K562 (cell line): ENCODE measurements around the gene MLYCD. TPM values are rescaled to one million over a fixed set of nuclear protein-coding genes. Genes with fewer than 3 reads are reported as not detected.

Experiments
- CBX5 ChIP-seq: IDR thresholded peaks from 2 replicates; pipeline ENCODE4 v1.6.1; 2014; ENCODE audit warnings: low read depth, borderline replicate concordance
- HDAC2 ChIP-seq: fragments of 450-650 bp; IDR thresholded peaks from 2 replicates; pipeline ENCODE4 v1.6.1; 2016; ENCODE audit warnings: mild to moderate bottlenecking
- JUND ChIP-seq, 2 experiments: IDR thresholded peaks; 2 replicates in 1 of 2; 3 replicates in 1 of 2; pipeline ENCODE4 v1.6.1; 2011; ENCODE audit warnings: borderline replicate concordance in 2 of 2, low read depth in 2 of 2, low read length in 2 of 2, improper control_type of control experiment in 1 of 2, missing biosample characterization in 1 of 2, missing genetic modification characterization in 1 of 2, missing genetic modification reagents in 1 of 2
- MAFK ChIP-seq: IDR thresholded peaks from 2 replicates; pipeline ENCODE4 v1.6.1; 2011; ENCODE audit warnings: low read length, improper control_type of control experiment
- MBD2 ChIP-seq: sonication (generic); IDR thresholded peaks from 2 replicates; pipeline ENCODE4 v1.6.1; 2016; ENCODE audit warnings: low read depth, borderline replicate concordance
- MCM7 ChIP-seq, 2 experiments: fragments of 450-650 bp; IDR thresholded peaks; 2 replicates each; pipeline ENCODE4 v1.6.1; 2016 to 2018
- NFE2L1 ChIP-seq: fragments of 450-650 bp; IDR thresholded peaks from 2 replicates; pipeline ENCODE4 v1.6.1; 2016; ENCODE audit warnings: missing genetic modification characterization, low read depth, mild to moderate bottlenecking, missing compliant biosample characterization, moderate library complexity, borderline replicate concordance
- NR2C2 ChIP-seq, 2 experiments: fragments of 200-800 bp in 1 of 2; sonication (Bioruptor generic) in 1 of 2; sonication (generic) in 1 of 2; formaldehyde crosslinking in 1 of 2; IDR thresholded peaks; 2 replicates each; pipeline versions ENCODE4 v1.6.1 to v1.8.0; 2016 to 2022; ENCODE audit warnings: mild to moderate bottlenecking in 1 of 2, missing compliant biosample characterization in 1 of 2, missing genetic modification characterization in 1 of 2, missing genetic modification reagents in 1 of 2
- TBP ChIP-seq: optimal IDR thresholded peaks from 2 replicates; pipeline ENCODE3; 2011; ENCODE audit warnings: low read depth, low read length, improper control_type of control experiment
- TEAD4 ChIP-seq, 2 experiments: sonication (generic) in 1 of 2; formaldehyde crosslinking in 1 of 2; IDR thresholded peaks; 2 replicates each; pipeline versions ENCODE4 v1.6.1 to v1.8.0; 2012 to 2022; ENCODE audit warnings: borderline replicate concordance in 1 of 2, inconsistent platforms in 1 of 2, low read length in 1 of 2, mild to moderate bottlenecking in 1 of 2, missing genetic modification reagents in 1 of 2
- THRB ChIP-seq: fragments of 450-650 bp; formaldehyde crosslinking; conservative IDR thresholded peaks from 2 replicates; pipeline ENCODE4 v1.4.0; 2022; ENCODE audit warnings: mild to moderate bottlenecking, missing genetic modification characterization
- YY1 ChIP-seq, 3 experiments: IDR thresholded peaks; 2 replicates each; pipeline ENCODE4 v1.6.1; 2011; ENCODE audit warnings: low read length in 2 of 3, mild to moderate bottlenecking in 2 of 3, moderate library complexity in 2 of 3, borderline replicate concordance in 1 of 3, control low read depth in 1 of 3, low read depth in 1 of 3; ENCODE audit not compliant: insufficient read depth in 3 of 3, insufficient replicate concordance in 2 of 3, control insufficient read depth in 1 of 3, insufficient read length in 1 of 3; ENCODE audit errors: extremely low read depth in 1 of 3
- ZNF124 ChIP-seq: sonication (generic); formaldehyde crosslinking; IDR thresholded peaks from 2 replicates; pipeline ENCODE4 v1.8.1; 2022; ENCODE audit warnings: missing genetic modification reagents
- ZNF384 ChIP-seq: IDR thresholded peaks from 2 replicates; pipeline ENCODE4 v1.6.1; 2012; ENCODE audit warnings: low read depth, low read length, improper control_type of control experiment
- ZNF395 ChIP-seq: fragments of 200-800 bp; sonication (Bioruptor generic); IDR thresholded peaks from 2 replicates; pipeline ENCODE4 v1.6.1; 2017; ENCODE audit warnings: missing genetic modification characterization, missing compliant biosample characterization
- ZNF609 ChIP-seq: sonication (generic); formaldehyde crosslinking; IDR thresholded peaks from 2 replicates; pipeline ENCODE4 v1.8.1; 2023; ENCODE audit warnings: missing genetic modification reagents, mild to moderate bottlenecking, borderline replicate concordance
- polyA plus RNA-seq, 8 experiments: library from polyadenylated mRNA; depleted of rRNA in 4 of 8; stranded (reverse) in 5 of 8; unstranded in 3 of 8; fragments of >200 nt; fragmentation: Nextera tagmentation in 2 of 8; fragmentation: Illumina TruSeq in 1 of 8; extraction: Ambion mirVana in 2 of 8; extraction: Trizol in 1 of 8; gene quantifications; 2 replicates each; pipeline versions ENCODE4 v1.2.1 to v1.2.3, GENCODE V29; 2011 to 2014; ENCODE audit warnings: inconsistent platforms in 1 of 8, missing spikeins in 1 of 8
- total RNA-seq, 7 experiments: library from RNA; depleted of rRNA in 6 of 7; stranded (reverse); fragments of >200 nt in 6 of 7; fragmentation: Illumina TruSeq in 2 of 7; extraction: Trizol in 2 of 7; gene quantifications; 2 replicates each; pipeline versions ENCODE4 v1.2.1 to v1.2.3, GENCODE V29; 2011 to 2021; ENCODE audit warnings: low replicate concordance in 1 of 7

Gene MLYCD
- total and polyA plus RNA-seq, 9 of the 15 experiments (the other 6 are each of a cell fraction or from before 2014, with no cell fraction given), result 0.15 to 2.0 (median 1.0) TPM

GRCh38 chr16:83953796-83954576 lies 55.1 kb downstream of the MLYCD start (continued):
- no peak for TF ChIP-seq TEAD4 (IDR thresholded peaks at IDR 0.05; ENCODE audit: low read length)
- no peak for TF ChIP-seq TEAD4 (CRISPR knock-in tag; IDR thresholded peaks at IDR 0.05; ENCODE audit: borderline replicate concordance)
- no peak for TF ChIP-seq MCM7 (IDR thresholded peaks at IDR 0.05)
- TF ChIP-seq MAFK, result 0 out of 2 replicates have a peak, but pooled peaks have one; percentile 11
- TF ChIP-seq THRB (CRISPR knock-in tag), result no peak
- no peak for TF ChIP-seq ZNF395
- no peak for TF ChIP-seq NR2C2 (CRISPR knock-in tag; IDR thresholded peaks at IDR 0.05)
- peak; percentile 42; the same call in 1 of the 2 replicates for TF ChIP-seq NR2C2 (tag; IDR thresholded peaks at IDR 0.05)
- TF ChIP-seq CBX5, result no peak
- TF ChIP-seq MBD2, result no peak
- TF ChIP-seq ZNF124 (CRISPR knock-in tag), result no peak
- no peak for TF ChIP-seq HDAC2
- TF ChIP-seq NFE2L1, result no peak
- TF ChIP-seq ZNF384, result no peak
- TF ChIP-seq ZNF609 (CRISPR knock-in tag), result no peak
- peak; percentile 20 for TF ChIP-seq TBP
- TF ChIP-seq JUND (IDR thresholded peaks at IDR 0.05; ENCODE audit: borderline replicate concordance, low read depth, low read length), result 0 out of 2 replicates have a peak, but pooled peaks have one; percentile 23
- TF ChIP-seq JUND (tag; IDR thresholded peaks at IDR 0.05; ENCODE audit: borderline replicate concordance, low read depth, low read length), result no peak; the same call in 2 of the 3 replicates
- TF ChIP-seq YY1 (IDR thresholded peaks at IDR 0.05; ENCODE audit: borderline replicate concordance in 1 of 3, control insufficient read depth in 1 of 3, extremely low read depth in 1 of 3, insufficient read depth in 3 of 3, insufficient read length in 1 of 3, insufficient replicate concordance in 2 of 3, low read depth in 1 of 3, low read length in 2 of 3), result no peak
